Thyroid gland (tissue), 4 donors: ENCODE measurements around the gene JPT2. TPM values are rescaled to one million over a fixed set of nuclear protein-coding genes. Genes with fewer than 3 reads are reported as not detected.

Source experiments
- DNase-seq, 2 donors: peaks; one replicate each; pipeline ENCODE4 v3.0.0-alpha.2; 2019
- H3K27ac ChIP-seq, 3 donors: fragments of 200-600 bp; sonication (generic); 1 replicate in 2 of 3; 2 replicates in 1 of 3; pipeline ENCODE4 v1.5.1; 2016 to 2019; ENCODE audit warnings: mild to moderate bottlenecking in 1 of 3, moderate library complexity in 1 of 3
- H3K27me3 ChIP-seq: fragments of 200-600 bp; sonication (generic); one replicate; pipeline ENCODE4 v1.5.1; 2019
- H3K36me3 ChIP-seq, 2 donors: fragments of 200-600 bp; sonication (generic); one replicate each; pipeline ENCODE4 v1.5.1; 2016 to 2019
- H3K4me1 ChIP-seq, 2 donors: fragments of 200-600 bp; sonication (generic); one replicate each; pipeline ENCODE4 v1.5.1; 2017 to 2019
- H3K4me3 ChIP-seq, 3 donors: fragments of 200-600 bp; sonication (generic); replicated peaks in 1 of 3; 1 replicate in 2 of 3; 2 replicates in 1 of 3; pipeline ENCODE4 v1.5.1; 2016; ENCODE audit warnings: mild to moderate bottlenecking in 1 of 3
- H3K9me3 ChIP-seq: fragments of 200-600 bp; sonication (generic); one replicate; pipeline ENCODE4 v1.5.1; 2017
- CTCF ChIP-seq, 6 experiments: fragments of 200-600 bp in 3 of 6; fragments of 450-650 bp in 3 of 6; sonication (generic) in 3 of 6; IDR thresholded peaks; one replicate each; pipeline ENCODE4 v1.5.1; 2016 to 2019; ENCODE audit warnings: antibody characterized with exemption in 6 of 6, mild to moderate bottlenecking in 2 of 6, inconsistent platforms in 1 of 6, moderate library complexity in 1 of 6
- POLR2A ChIP-seq, 2 donors: fragments of 450-650 bp; IDR thresholded peaks; one replicate each; pipeline ENCODE4 v1.6.1; 2017; ENCODE audit warnings: antibody characterized with exemption in 2 of 2, mild to moderate bottlenecking in 2 of 2, moderate library complexity in 1 of 2
- WGBS, 2 donors: methylation state at CpG; one replicate each; pipeline ENCODE4 v1.1.5; 2017; 5-methylcytosine and 5-hydroxymethylcytosine counted together
- intact Hi-C: fragments of 100-400 bp; cut with DNase I; formaldehyde crosslinking; loops from one replicate; pipeline ENCODE4 v1.15.1; 2023
- total RNA-seq, 4 donors: library from RNA; depleted of rRNA; stranded (reverse); fragments of >200 nt; gene quantifications; one replicate each; pipeline ENCODE4 v1.2.3, GENCODE V29; 2016

Gene JPT2
- total RNA-seq, 4 donors from 2014 or later: 30.8 to 50.3 (median 44.9) TPM

- WGBS, 2 donors: 94 to 98% methylated on average over 10 to 14 of the region's 14 CpGs
- no peak for TF ChIP-seq CTCF (IDR thresholded peaks at IDR 0.05)
- TF ChIP-seq POLR2A (IDR thresholded peaks at IDR 0.05): no peak
- Histone ChIP-seq H3K27me3 (no peaks in the 10 kb centered on the region), H3K4me3 (no peak overlapping the region), H3K27ac (no peak overlapping the region), H3K4me1 (no peaks in the 10 kb centered on the region), H3K9me3 (no peaks in the 10 kb centered on the region), H3K36me3 (peaks cover 90 to 100% of the 10 kb centered on the region in 2 donors)
- intact Hi-C loops: no loop called here
- DNase-seq: no peak
Measured at GRCh38 chr16:1667916-1668315, 10.2 kb upstream of the JPT2 start.

GRCh38 chr16:1668612-1669319, 9.3 kb upstream of the JPT2 start:
- H3K27ac ChIP-seq: no peak overlapping the region
- H3K4me1 ChIP-seq: no peaks in the 10 kb centered on the region
- no peak overlapping the region for H3K4me3 ChIP-seq
- H3K27me3 ChIP-seq: no peaks in the 10 kb centered on the region
- H3K36me3 ChIP-seq: peaks cover 86 to 97% of the 10 kb centered on the region in 2 donors
- no peaks in the 10 kb centered on the region for H3K9me3 ChIP-seq
- intact Hi-C loops: no loop called here
- 93 to 97% methylated on average over 10 to 18 of the region's 23 CpGs for WGBS, 2 donors
- no peak for DNase-seq
- TF ChIP-seq POLR2A (IDR thresholded peaks at IDR 0.05) (no peak), CTCF (IDR thresholded peaks at IDR 0.05) (no peak)

- DNase-seq: no peak
- 93 to 96% methylated on average over 7 of the region's 7 CpGs for WGBS, 2 donors
- no peak for TF ChIP-seq POLR2A (IDR thresholded peaks at IDR 0.05)
- no peak for TF ChIP-seq CTCF (IDR thresholded peaks at IDR 0.05)
- Histone ChIP-seq H3K4me1 (no peaks in the 10 kb centered on the region), H3K36me3 (peaks cover 87 to 95% of the 10 kb centered on the region in 2 donors), H3K4me3 (no peak overlapping the region), H3K27me3 (no peaks in the 10 kb centered on the region), H3K27ac (no peak overlapping the region), H3K9me3 (no peaks in the 10 kb centered on the region)
- intact Hi-C loops: no loop called here
Measured at GRCh38 chr16:1669698-1670097, 8.4 kb upstream of the JPT2 start.

- no peaks in the 10 kb centered on the region for H3K27me3 ChIP-seq
- DNase-seq: no peak
- no peak for TF ChIP-seq POLR2A (IDR thresholded peaks at IDR 0.05)
- TF ChIP-seq CTCF (IDR thresholded peaks at IDR 0.05): no peak
- H3K36me3 ChIP-seq: peaks cover 83 to 95% of the 10 kb centered on the region in 2 donors
- no peak overlapping the region for H3K27ac ChIP-seq
- H3K4me3 ChIP-seq: no peak overlapping the region
- no peaks in the 10 kb centered on the region for H3K4me1 ChIP-seq
- WGBS, 2 donors: 92 to 95% methylated on average over 16 to 18 of the region's 19 CpGs
- no peaks in the 10 kb centered on the region for H3K9me3 ChIP-seq
- intact Hi-C loops: no loop called here
Measured at GRCh38 chr16:1670371-1670770, 7.7 kb upstream of the JPT2 start.

GRCh38 chr16:1670866-1671265, 7.2 kb upstream of the JPT2 start:
- 97% methylated on average over 7 of the region's 7 CpGs; no CpG with 5 or more reads in 1 of the 2 donors for WGBS, 2 donors
- intact Hi-C loops: no loop called here
- TF ChIP-seq CTCF (IDR thresholded peaks at IDR 0.05) (no peak), POLR2A (IDR thresholded peaks at IDR 0.05) (no peak)
- DNase-seq: no peak
- Histone ChIP-seq H3K4me3 (no peak overlapping the region), H3K9me3 (no peaks in the 10 kb centered on the region), H3K4me1 (no peaks in the 10 kb centered on the region), H3K27me3 (no peaks in the 10 kb centered on the region), H3K27ac (no peak overlapping the region), H3K36me3 (peaks cover 83 to 91% of the 10 kb centered on the region in 2 donors)
